Mesenchymal stem cell (in vitro differentiated cells and primary cell): Measurements from ENCODE around the gene TASOR2.

Experiments used
- DNase-seq: peaks from one replicate; pipeline ENCODE4 v3.0.0-alpha.2; 2013
- H2AFZ ChIP-seq: one replicate; pipeline ENCODE4 v1.6.1; 2013; ENCODE audit warnings: low read depth, mild to moderate bottlenecking, control low read depth, inconsistent platforms, low read length, moderate library complexity
- H2AK5ac ChIP-seq: 2 replicates; pipeline ENCODE4 v1.6.1; 2013; ENCODE audit warnings: low read length, moderate library complexity, mild to moderate bottlenecking, inconsistent platforms; ENCODE audit not compliant: severe bottlenecking
- H2BK120ac ChIP-seq: one replicate; pipeline ENCODE4 v1.6.1; 2013; ENCODE audit warnings: low read depth, mild to moderate bottlenecking, inconsistent platforms, low read length, moderate library complexity
- H2BK12ac ChIP-seq, 2 experiments: one replicate each; pipeline ENCODE4 v1.6.1; 2013; ENCODE audit warnings: inconsistent platforms in 2 of 2, low read length in 2 of 2, mild to moderate bottlenecking in 2 of 2, moderate library complexity in 2 of 2, control low read depth in 1 of 2
- H2BK15ac ChIP-seq: one replicate; pipeline ENCODE4 v1.6.1; 2013; ENCODE audit warnings: mild to moderate bottlenecking, low read depth, inconsistent platforms; ENCODE audit not compliant: poor library complexity, severe bottlenecking
- H2BK5ac ChIP-seq: 2 replicates; pipeline ENCODE4 v1.6.1; 2013; ENCODE audit warnings: low read depth, mild to moderate bottlenecking, low read length, control low read depth, inconsistent platforms; ENCODE audit not compliant: poor library complexity, severe bottlenecking
- H3K14ac ChIP-seq, 2 experiments: one replicate each; pipeline ENCODE4 v1.6.1; 2013; ENCODE audit warnings: inconsistent platforms in 2 of 2, low read length in 2 of 2, control low read depth in 1 of 2, mild to moderate bottlenecking in 1 of 2, moderate library complexity in 1 of 2
- H3K18ac ChIP-seq, 2 experiments: one replicate each; pipeline ENCODE4 v1.6.1; 2013; ENCODE audit warnings: inconsistent platforms in 2 of 2, low read length in 2 of 2, control low read depth in 1 of 2, low read depth in 1 of 2, mild to moderate bottlenecking in 1 of 2
- H3K23ac ChIP-seq, 2 experiments: one replicate each; pipeline ENCODE4 v1.6.1; 2013; ENCODE audit warnings: inconsistent platforms in 2 of 2, low read length in 2 of 2, mild to moderate bottlenecking in 2 of 2, moderate library complexity in 2 of 2, control low read depth in 1 of 2
- H3K27ac ChIP-seq: 2 replicates; pipeline ENCODE4 v1.5.1; 2013; ENCODE audit warnings: mild to moderate bottlenecking, moderate library complexity, low read length, control low read depth, inconsistent platforms; ENCODE audit not compliant: poor library complexity, severe bottlenecking
- H3K27me3 ChIP-seq, 2 experiments: 2 replicates each; pipeline versions ENCODE4 v1.6.1 to v1.7.0; 2013; ENCODE audit warnings: low read length in 2 of 2, mild to moderate bottlenecking in 2 of 2, moderate library complexity in 2 of 2, control low read depth in 1 of 2, inconsistent platforms in 1 of 2; ENCODE audit not compliant: control insufficient read depth in 1 of 2, insufficient read depth in 1 of 2
- H3K36me3 ChIP-seq, 2 experiments: 2 replicates each; pipeline versions ENCODE4 v1.6.1 to v1.7.0; 2013; ENCODE audit warnings: low read length in 2 of 2, control low read depth in 1 of 2, inconsistent platforms in 1 of 2, low read depth in 1 of 2, mild to moderate bottlenecking in 1 of 2; ENCODE audit not compliant: insufficient read depth in 2 of 2, control insufficient read depth in 1 of 2
- H3K4ac ChIP-seq, 2 experiments: one replicate each; pipeline ENCODE4 v1.6.1; 2013; ENCODE audit warnings: inconsistent platforms in 2 of 2, low read length in 2 of 2, mild to moderate bottlenecking in 2 of 2, moderate library complexity in 2 of 2, control low read depth in 1 of 2, low read depth in 1 of 2
- H3K4me1 ChIP-seq: 2 replicates; pipeline ENCODE4 v1.6.1; 2013; ENCODE audit warnings: low read depth, low read length, control low read depth; ENCODE audit not compliant: control insufficient read depth, insufficient read depth
- H3K4me2 ChIP-seq: 2 replicates; pipeline ENCODE4 v1.6.1; 2013; ENCODE audit warnings: low read length, mild to moderate bottlenecking, inconsistent platforms; ENCODE audit not compliant: poor library complexity, severe bottlenecking
- H3K4me3 ChIP-seq, 2 experiments: 2 replicates each; pipeline versions ENCODE4 v1.5.1 to v1.7.0; 2013; ENCODE audit warnings: low read length in 2 of 2, mild to moderate bottlenecking in 2 of 2, control low read depth in 1 of 2, low read depth in 1 of 2; ENCODE audit not compliant: insufficient read depth in 1 of 2
- H3K79me1 ChIP-seq: replicated peaks from 2 replicates; pipeline ENCODE4 v1.6.1; 2013; ENCODE audit warnings: mild to moderate bottlenecking, control low read depth, low read length, inconsistent platforms; ENCODE audit not compliant: poor library complexity, severe bottlenecking
- H3K9ac ChIP-seq: 2 replicates; pipeline ENCODE4 v1.7.0; 2013; ENCODE audit warnings: mild to moderate bottlenecking, low read length, moderate library complexity
- H3K9me3 ChIP-seq: 2 replicates; pipeline ENCODE4 v1.7.0; 2013; ENCODE audit warnings: mild to moderate bottlenecking, low read length; ENCODE audit not compliant: control insufficient read depth
- H4K8ac ChIP-seq: one replicate; pipeline ENCODE4 v1.6.1; 2013; ENCODE audit warnings: inconsistent platforms, mild to moderate bottlenecking, low read length, moderate library complexity
- H4K91ac ChIP-seq: one replicate; pipeline ENCODE4 v1.6.1; 2013; ENCODE audit warnings: mild to moderate bottlenecking, low read length, inconsistent platforms
- WGBS: methylation state at CpG from one replicate; pipeline ENCODE4 v1.1.7; 2013; ENCODE audit warnings: mixed read lengths; 5-methylcytosine and 5-hydroxymethylcytosine counted together

Gene TASOR2

DNA sequence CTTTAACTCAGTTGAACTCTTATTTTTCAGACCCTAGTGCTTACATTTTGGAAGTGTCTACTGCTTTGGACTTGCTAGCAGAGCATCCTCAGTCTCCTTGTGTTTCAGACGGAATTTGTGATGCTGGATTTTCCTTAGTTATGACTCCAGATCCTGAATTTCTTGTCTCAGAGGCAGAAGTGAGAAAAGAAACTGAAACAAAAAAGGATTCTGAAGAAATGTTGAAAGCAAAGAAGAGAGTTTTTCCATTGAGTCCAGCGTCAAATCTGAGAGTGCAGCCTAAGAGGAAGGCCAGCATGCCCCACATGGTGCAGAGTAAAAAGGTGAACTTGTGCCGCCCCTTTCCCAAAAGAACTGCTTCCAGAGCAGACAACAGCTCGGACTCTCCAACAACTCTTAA lies 46.1 kb downstream of the TASOR2 start:
- WGBS = 95% methylated on average over 2 of the region's 4 CpGs
- Histone ChIP-seq H3K27ac (no peak overlapping the region), H3K4me1 (no peaks in the 10 kb centered on the region), H3K18ac (no peak overlapping the region), H3K9ac (no peak overlapping the region), H3K4ac (no peak overlapping the region), H2BK120ac (no peak overlapping the region), H4K8ac (no peak overlapping the region), H3K4me2 (no peak overlapping the region), H2AK5ac (no peak overlapping the region), H2BK15ac (no peak overlapping the region), H3K14ac (no peak overlapping the region), H2BK5ac (no peak overlapping the region), H3K36me3 (peaks cover 16 to 61% of the 10 kb centered on the region in 2 experiments), H2AFZ (no peak overlapping the region), H4K91ac (no peak overlapping the region), H3K27me3 (no peaks in the 10 kb centered on the region), H3K9me3 (no peaks in the 10 kb centered on the region), H2BK12ac (no peak overlapping the region), H3K23ac (no peak overlapping the region), H3K79me1 (peaks cover 13% of the 10 kb centered on the region), H3K4me3 (no peak overlapping the region)
- no peak for DNase-seq

DNA sequence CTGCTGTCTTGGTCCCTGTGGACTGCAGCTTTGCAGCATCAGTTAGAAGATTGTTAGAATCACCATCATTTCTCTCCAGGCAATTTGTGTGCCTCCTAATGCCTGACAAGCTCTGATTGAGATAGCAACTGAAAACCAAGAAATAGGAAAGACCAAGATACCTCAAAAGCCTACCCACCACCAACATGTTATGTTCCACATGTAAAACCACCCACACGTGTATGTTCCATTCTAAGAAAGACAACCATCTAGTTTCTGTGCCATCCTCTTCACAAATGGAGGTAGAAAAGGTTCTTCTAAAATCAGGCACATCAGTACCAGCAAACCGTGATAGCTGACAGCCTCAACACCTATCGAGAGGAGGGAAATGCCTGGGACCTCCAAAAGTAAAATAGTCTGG lies 46.9 kb downstream of the TASOR2 start:
- no peak overlapping the region for H3K27ac ChIP-seq
- H3K9me3 ChIP-seq = no peaks in the 10 kb centered on the region
- no peak overlapping the region for H2AK5ac ChIP-seq
- H3K23ac ChIP-seq = no peak overlapping the region
- no peak overlapping the region for H3K18ac ChIP-seq
- no peak overlapping the region for H2BK120ac ChIP-seq
- no peak overlapping the region for H2BK5ac ChIP-seq
- H3K9ac ChIP-seq = no peak overlapping the region
- H3K4me3 ChIP-seq = no peak overlapping the region
- no peak overlapping the region for H3K14ac ChIP-seq
- DNase-seq = no peak
- no peaks in the 10 kb centered on the region for H3K4me1 ChIP-seq
- H4K91ac ChIP-seq = no peak overlapping the region
- no peaks in the 10 kb centered on the region for H3K27me3 ChIP-seq
- no peak overlapping the region for H3K4ac ChIP-seq
- no peak overlapping the region for H4K8ac ChIP-seq
- no peak overlapping the region for H2AFZ ChIP-seq
- 98% methylated on average over 3 of the region's 3 CpGs for whole genome bisulfite sequencing
- H3K4me2 ChIP-seq = no peak overlapping the region
- no peak overlapping the region for H2BK15ac ChIP-seq
- no peak overlapping the region for H2BK12ac ChIP-seq
- peaks cover 15% of the 10 kb centered on the region for H3K79me1 ChIP-seq
- peaks cover 20 to 54% of the 10 kb centered on the region in 2 experiments for H3K36me3 ChIP-seq

DNA sequence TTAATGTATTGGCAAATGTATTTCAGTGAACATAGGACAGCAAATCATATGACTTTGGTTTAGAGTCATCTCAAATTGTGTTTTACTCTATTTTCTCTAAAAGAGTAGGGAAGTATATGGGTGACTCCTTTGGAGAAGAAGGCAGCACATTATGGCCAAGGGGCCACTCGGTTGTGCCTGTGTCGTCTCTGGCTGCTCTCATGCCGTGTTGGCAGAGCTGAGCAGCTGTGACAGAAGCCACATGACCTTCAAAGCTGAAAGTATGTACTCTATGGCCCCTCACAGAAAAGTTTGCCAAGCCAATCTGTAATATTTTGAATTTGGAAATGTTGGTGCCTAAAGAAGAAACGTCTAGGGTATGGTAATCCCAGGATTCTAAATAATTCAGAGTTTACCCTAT lies 47.5 kb downstream of the TASOR2 start:
- WGBS = 97% methylated on average over 4 of the region's 4 CpGs
- no peaks in the 10 kb centered on the region for H3K4me1 ChIP-seq
- H2BK12ac ChIP-seq = no peak overlapping the region
- H2AFZ ChIP-seq = no peak overlapping the region
- no peak overlapping the region for H3K18ac ChIP-seq
- H3K4ac ChIP-seq = no peak overlapping the region
- H2BK5ac ChIP-seq = no peak overlapping the region
- H3K27ac ChIP-seq = no peak overlapping the region
- no peak overlapping the region for H3K23ac ChIP-seq
- H2BK120ac ChIP-seq = no peak overlapping the region
- H3K14ac ChIP-seq = no peak overlapping the region
- H4K8ac ChIP-seq = no peak overlapping the region
- H3K4me3 ChIP-seq = no peak overlapping the region
- no peaks in the 10 kb centered on the region for H3K27me3 ChIP-seq
- H3K9ac ChIP-seq = no peak overlapping the region
- no peak overlapping the region for H2AK5ac ChIP-seq
- H3K36me3 ChIP-seq = peaks cover 20 to 49% of the 10 kb centered on the region in 2 experiments
- no peaks in the 10 kb centered on the region for H3K9me3 ChIP-seq
- H3K79me1 ChIP-seq = peaks cover 15% of the 10 kb centered on the region
- no peak overlapping the region for H4K91ac ChIP-seq
- H3K4me2 ChIP-seq = no peak overlapping the region
- no peak for DNase-seq
- no peak overlapping the region for H2BK15ac ChIP-seq
